ENCODE results near the gene GSTO2. TPM values are rescaled to one million over a fixed set of nuclear protein-coding genes. Genes with fewer than 3 reads are reported as not detected.
A peak's percentile ranks its signal among the peaks of the same experiment; 100 is the strongest.

Gene GSTO2
- total RNA-seq, 6 experiments from 2014 or later, result 2.5 to 15.0 (median 12.3) TPM

- DNase-seq, result no peak
- Mint-ChIP-seq H3K36me3 (ENCODE audit: low read depth) (peaks cover 4% of the 10 kb centered on the region; the same call in 1 of the 2 replicates), H3K27me3 (ENCODE audit: insufficient read depth) (no peaks in the 10 kb centered on the region; the same call in 1 of the 2 replicates), H3K9me3 (peaks cover 3% of the 10 kb centered on the region; the same call in 1 of the 2 replicates), H3K27ac (peak overlapping the region; percentile 98), H3K4me3 (peak overlapping the region; percentile 49; the same call in 1 of the 2 replicates), H3K4me1 (ENCODE audit: low read depth) (peaks cover 95% of the 10 kb centered on the region)
- no peak for TF ChIP-seq CTCF (IDR thresholded peaks at IDR 0.05)
These were observed 27.9 kb downstream of the GSTO2 start for GRCh38 chr10:104296687-104297436.

- peak; percentile 39 for DNase-seq
- H3K4me3 Mint-ChIP-seq, result peak overlapping the region; percentile 49; the same call in 1 of the 2 replicates
- H3K27me3 Mint-ChIP-seq (ENCODE audit: insufficient read depth), result no peaks in the 10 kb centered on the region; the same call in 1 of the 2 replicates
- peak overlapping the region; percentile 98 for H3K27ac Mint-ChIP-seq
- peaks cover 14% of the 10 kb centered on the region for H3K36me3 Mint-ChIP-seq (ENCODE audit: low read depth)
- peaks cover 93% of the 10 kb centered on the region for H3K4me1 Mint-ChIP-seq (ENCODE audit: low read depth)
- H3K9me3 Mint-ChIP-seq, result peaks cover 10% of the 10 kb centered on the region
- peak; percentile 84 for TF ChIP-seq CTCF (IDR thresholded peaks at IDR 0.05)
These were observed 29.0 kb downstream of the GSTO2 start for GRCh38 chr10:104297697-104298660.

GRCh38 chr10:104299031-104299904 lies 30.3 kb downstream of the GSTO2 start:
- Mint-ChIP-seq H3K27ac (peak overlapping the region; percentile 98), H3K36me3 (ENCODE audit: low read depth) (peaks cover 25% of the 10 kb centered on the region), H3K9me3 (peaks cover 23% of the 10 kb centered on the region), H3K4me1 (ENCODE audit: low read depth) (peaks cover 85% of the 10 kb centered on the region), H3K4me3 (peak overlapping the region; percentile 86), H3K27me3 (ENCODE audit: insufficient read depth) (no peaks in the 10 kb centered on the region; the same call in 1 of the 2 replicates)
- no peak for TF ChIP-seq CTCF (IDR thresholded peaks at IDR 0.05)
- peak; percentile 72 for DNase-seq

GRCh38 chr10:104300002-104300735 lies 31.2 kb downstream of the GSTO2 start:
- TF ChIP-seq CTCF (IDR thresholded peaks at IDR 0.05), result no peak
- Mint-ChIP-seq H3K27me3 (ENCODE audit: insufficient read depth) (no peaks in the 10 kb centered on the region; the same call in 1 of the 2 replicates), H3K9me3 (peaks cover 25% of the 10 kb centered on the region), H3K36me3 (ENCODE audit: low read depth) (peaks cover 33% of the 10 kb centered on the region), H3K27ac (peak overlapping the region; percentile 98), H3K4me1 (ENCODE audit: low read depth) (peaks cover 80% of the 10 kb centered on the region), H3K4me3 (peak overlapping the region; percentile 86)
- DNase-seq, result peak; percentile 97
